Adrenal gland (tissue), 12 donors: ENCODE results near the gene ANXA10. TPM values are rescaled to one million over a fixed set of nuclear protein-coding genes. Genes with fewer than 3 reads are reported as not detected.

Source experiments
- DNase-seq, 7 donors: peaks; one replicate each; pipeline ENCODE4 v3.0.0-alpha.2; 2019 to 2020
- H3K27ac ChIP-seq, 5 donors: fragments of 200-600 bp; sonication (generic) in 4 of 5; 1 replicate in 3 of 5; 2 replicates in 2 of 5; pipeline versions ENCODE4 v1.5.1 to v1.8.0; 2016 to 2020; ENCODE audit warnings: mild to moderate bottlenecking in 1 of 5
- H3K27me3 ChIP-seq: fragments of 200-600 bp; 2 replicates; pipeline ENCODE4 v1.8.0; 2021
- H3K36me3 ChIP-seq, 2 donors: fragments of 200-600 bp; replicated peaks in 1 of 2; 1 replicate in 1 of 2; 2 replicates in 1 of 2; pipeline versions ENCODE4 v1.5.1 to v1.8.0; 2018 to 2022
- H3K4me1 ChIP-seq, 2 donors: fragments of 200-600 bp; replicated peaks in 1 of 2; 1 replicate in 1 of 2; 2 replicates in 1 of 2; pipeline versions ENCODE4 v1.5.1 to v1.8.0; 2018 to 2021
- H3K4me3 ChIP-seq, 4 donors: fragments of 200-600 bp; sonication (generic) in 3 of 4; one replicate each; pipeline ENCODE4 v1.5.1; 2016 to 2018
- H3K9me3 ChIP-seq, 3 donors: fragments of 200-600 bp; sonication (generic) in 1 of 3; replicated peaks in 1 of 3; 1 replicate in 2 of 3; 2 replicates in 1 of 3; pipeline versions ENCODE4 v1.5.1 to v1.8.0; 2016 to 2021
- CTCF ChIP-seq, 6 experiments: fragments of 450-650 bp in 4 of 6; fragments of 200-600 bp in 2 of 6; sonication (generic) in 1 of 6; IDR thresholded peaks; 1 replicate in 5 of 6; 2 replicates in 1 of 6; pipeline versions ENCODE4 v1.5.1 to v1.8.0; 2016 to 2021; ENCODE audit warnings: antibody characterized with exemption in 6 of 6, mild to moderate bottlenecking in 2 of 6, moderate library complexity in 1 of 6
- POLR2A ChIP-seq, 2 donors: fragments of 450-650 bp; IDR thresholded peaks; one replicate each; pipeline ENCODE4 v1.6.1; 2017; ENCODE audit warnings: antibody characterized with exemption in 2 of 2, mild to moderate bottlenecking in 2 of 2, moderate library complexity in 1 of 2
- WGBS, 4 donors: extraction: QIAGEN DNeasy Blood & Tissue Kit in 2 of 4; methylation state at CpG; one replicate each; pipeline versions ENCODE4 v1.1.5 to v1.1.7; 2013 to 2017; 5-methylcytosine and 5-hydroxymethylcytosine counted together
- intact Hi-C, 2 donors: fragments of 100-400 bp; cut with DNase I; formaldehyde crosslinking; loops; one replicate each; pipeline versions ENCODE4 v1.14.1 to v1.15.0; 2022 to 2023
- polyA plus RNA-seq, 3 donors: library from polyadenylated mRNA; stranded (reverse); fragments of 200-250 nt in 2 of 3; fragments of 350-450 nt in 1 of 3; fragmentation: Illumina TruSeq in 1 of 3; extraction: RNeasy Lipid Tissue Mini Kit (QIAGEN cat#74804) in 1 of 3; gene quantifications; one replicate each; pipeline ENCODE4 v1.2.3, GENCODE V29; 2013 to 2014
- total RNA-seq, 9 donors: library from RNA; depleted of rRNA in 4 of 9; stranded (reverse); fragments of >200 nt in 4 of 9; fragments of 120-200 nt in 1 of 9; fragmentation: NEBNext Ultra II Directional in 1 of 9; extraction: Animal tissue kit (Norgen Biotek cat#: 25700) in 1 of 9; gene quantifications; one replicate each; pipeline versions ENCODE4 v1.1.0 to v1.2.4, GENCODE V29; 2013 to 2023
- donor health status: healthy with polysubstance abuse.
- donor health status: Bipolar disorder and iron deficiency.
- donor health status: DM: yes; HTN: yes; CAD: no.
- donor health status: DM: no; HTN: no; CAD: no.
- donor health status: DM: no; HTN: no; CAD: no.
- donor health status: DM: yes; HTN: yes; CAD: no.

ANXA10 gene
- total and polyA plus RNA-seq, 12 donors: 0.17 TPM; not detected in 11

- TF ChIP-seq CTCF (IDR thresholded peaks at IDR 0.05) (no peak), POLR2A (IDR thresholded peaks at IDR 0.05) (no peak)
- WGBS, 4 donors: 72 to 75% (median 74%) methylated on average over 6 of the region's 6 CpGs
- intact Hi-C loops: no loop called here
Measured at GRCh38 chr4:168154546-168155277, 62.4 kb downstream of the ANXA10 start.

GRCh38 chr4:168162604-168163003, 70.3 kb downstream of the ANXA10 start:
- no peak overlapping the region for H3K27ac ChIP-seq
- intact Hi-C loops: no loop called here

More at GRCh38 chr4:168154546-168155277, 62.4 kb downstream of the ANXA10 start:
- Histone ChIP-seq H3K4me3 (no peak overlapping the region), H3K36me3 (no peaks in the 10 kb centered on the region), H3K9me3 (no peaks in the 10 kb centered on the region), H3K4me1 (no peaks in the 10 kb centered on the region), H3K27me3 (no peaks in the 10 kb centered on the region), H3K27ac (no peak overlapping the region)
- no peak for DNase-seq

GRCh38 chr4:168163106-168163505, 70.8 kb downstream of the ANXA10 start:
- DNase-seq: no peak
- Histone ChIP-seq H3K4me1 (no peaks in the 10 kb centered on the region), H3K4me3 (no peak overlapping the region), H3K36me3 (no peaks in the 10 kb centered on the region), H3K27me3 (no peaks in the 10 kb centered on the region), H3K9me3 (no peaks in the 10 kb centered on the region), H3K27ac (no peak overlapping the region)
- 78 to 94% (median 91%) methylated on average over 2 of the region's 2 CpGs for WGBS, 4 donors
- TF ChIP-seq CTCF (IDR thresholded peaks at IDR 0.05) (no peak), POLR2A (IDR thresholded peaks at IDR 0.05) (no peak)
- intact Hi-C loops: no loop called here

More at GRCh38 chr4:168162604-168163003, 70.3 kb downstream of the ANXA10 start:
- Histone ChIP-seq H3K9me3 (no peaks in the 10 kb centered on the region), H3K27me3 (no peaks in the 10 kb centered on the region), H3K36me3 (no peaks in the 10 kb centered on the region), H3K4me1 (no peaks in the 10 kb centered on the region), H3K4me3 (no peak overlapping the region)
- TF ChIP-seq CTCF (IDR thresholded peaks at IDR 0.05) (no peak), POLR2A (IDR thresholded peaks at IDR 0.05) (no peak)
- no peak for DNase-seq

GRCh38 chr4:168164045-168164444, 71.7 kb downstream of the ANXA10 start:
- WGBS, 4 donors: 81 to 95% (median 89%) methylated on average over 3 of the region's 3 CpGs
- no peak overlapping the region for H3K4me3 ChIP-seq

More at GRCh38 chr4:168164045-168164444, 71.7 kb downstream of the ANXA10 start:
- H3K36me3 ChIP-seq: no peaks in the 10 kb centered on the region
- TF ChIP-seq POLR2A (IDR thresholded peaks at IDR 0.05) (no peak), CTCF (IDR thresholded peaks at IDR 0.05) (no peak)
- no peaks in the 10 kb centered on the region for H3K27me3 ChIP-seq
- no peaks in the 10 kb centered on the region for H3K4me1 ChIP-seq
- no peak overlapping the region for H3K27ac ChIP-seq
- DNase-seq: no peak
- intact Hi-C loops: no loop called here
- H3K9me3 ChIP-seq: no peaks in the 10 kb centered on the region
